NCI-H2196 (cell line): Measurements from ENCODE around the gene KCNF1.
A peak's percentile ranks its signal among the peaks of the same experiment; 100 is the strongest.
"Not testable (repeated sequence)": the region's sequence is repeated elsewhere in the genome, so short reads cannot be mapped to it uniquely, and the experiment has no call there.

Source experiments
- DNase-seq: peaks from one replicate; lab custom pipeline; 2025; ENCODE audit not compliant: unreplicated experiment; lab: John Stamatoyannopoulos, UW

KCNF1 gene

GRCh38 chr2:10935953-10936942, 24.5 kb downstream of the KCNF1 start:
- DNase-seq = peak; percentile 32

DNA sequence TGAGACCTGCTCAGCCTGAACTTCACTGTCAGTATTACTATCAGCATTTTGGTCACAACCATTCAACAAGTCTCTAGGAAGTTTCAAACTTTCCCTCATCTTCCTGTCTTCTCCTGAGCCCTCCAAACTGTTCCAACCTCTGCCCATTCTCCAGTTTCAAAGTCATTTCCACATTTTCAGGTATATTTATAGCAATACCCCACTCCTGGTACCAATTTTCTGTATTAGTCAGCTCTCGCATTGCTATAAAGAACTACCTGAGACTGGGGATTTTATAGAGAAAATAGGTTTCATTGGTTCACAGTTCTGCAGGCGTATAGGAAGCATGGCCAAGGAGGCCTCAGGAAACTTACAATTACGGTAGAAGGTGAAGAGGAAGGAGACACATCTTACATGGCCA, 27.3 kb downstream of the KCNF1 start:
- no peak for DNase-seq

- DNase-seq = no peak
Measured at GRCh38 chr2:10940596-10940995, 28.9 kb downstream of the KCNF1 start.

DNA sequence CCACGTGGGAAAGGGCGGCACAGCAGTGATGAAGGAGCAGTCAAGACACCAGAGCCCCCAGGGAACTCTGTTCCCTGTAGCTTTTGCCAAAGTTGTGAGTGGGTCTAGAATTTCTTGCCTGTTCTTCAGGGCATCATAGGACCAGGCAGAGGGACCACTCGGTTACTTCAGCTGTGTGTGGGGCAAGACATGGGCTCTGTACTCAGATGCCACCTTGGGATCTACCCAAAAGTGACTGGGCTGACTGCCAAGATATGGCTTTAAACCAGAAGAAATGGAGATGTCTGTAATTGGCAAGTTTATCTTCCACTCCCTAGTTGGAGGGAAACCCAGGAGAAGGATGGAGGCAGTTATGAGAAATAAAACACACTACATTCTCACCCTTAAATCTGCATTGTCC, 29.6 kb downstream of the KCNF1 start:
- DNase-seq = no peak

DNA sequence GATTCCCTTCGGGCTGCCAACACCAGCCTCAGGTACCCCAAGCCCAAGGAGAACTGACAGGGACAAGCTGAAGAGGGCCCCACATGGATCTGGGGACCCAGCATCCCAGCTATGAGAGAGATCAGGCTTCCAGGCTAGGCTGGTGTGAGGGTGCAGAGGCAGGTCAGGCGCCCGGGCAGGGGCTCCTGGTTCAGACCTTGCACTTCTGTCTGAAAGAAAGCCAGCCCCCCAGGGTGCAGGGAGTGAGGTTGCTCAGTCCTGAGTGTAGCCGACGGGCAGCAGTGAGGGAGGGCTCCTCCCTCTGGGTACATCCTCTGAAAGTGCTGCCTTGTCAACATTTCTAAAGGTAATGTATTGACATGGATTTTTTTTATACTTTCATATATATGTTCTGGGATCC, 33.1 kb downstream of the KCNF1 start:
- no peak for DNase-seq

GRCh38 chr2:10946394-10946793, 34.7 kb downstream of the KCNF1 start:
- DNase-seq = no peak

DNA sequence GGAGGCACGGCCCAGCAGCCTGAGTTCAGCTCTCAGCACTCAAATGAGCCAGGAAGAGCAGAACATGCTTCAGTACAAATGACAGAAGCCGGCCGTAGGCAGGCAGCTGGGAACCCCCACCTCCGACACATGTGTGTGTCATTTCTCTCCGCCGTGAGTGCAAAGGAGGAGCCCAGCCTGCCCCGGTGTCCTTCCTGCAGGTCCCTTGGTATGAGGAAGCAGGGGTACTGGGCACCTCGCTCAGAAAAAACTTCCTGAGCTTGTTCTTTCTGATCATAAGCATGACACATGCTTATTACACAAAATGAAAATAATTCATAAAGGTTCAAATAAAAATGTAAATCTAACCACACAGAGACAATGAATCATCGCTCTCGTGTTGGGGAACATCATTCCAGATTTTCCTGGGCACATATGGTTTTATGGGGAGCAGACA, 35.3 kb downstream of the KCNF1 start:
- no peak for DNase-seq

- DNase-seq = no peak
Measured at GRCh38 chr2:10947446-10948187, 35.9 kb downstream of the KCNF1 start.

DNA sequence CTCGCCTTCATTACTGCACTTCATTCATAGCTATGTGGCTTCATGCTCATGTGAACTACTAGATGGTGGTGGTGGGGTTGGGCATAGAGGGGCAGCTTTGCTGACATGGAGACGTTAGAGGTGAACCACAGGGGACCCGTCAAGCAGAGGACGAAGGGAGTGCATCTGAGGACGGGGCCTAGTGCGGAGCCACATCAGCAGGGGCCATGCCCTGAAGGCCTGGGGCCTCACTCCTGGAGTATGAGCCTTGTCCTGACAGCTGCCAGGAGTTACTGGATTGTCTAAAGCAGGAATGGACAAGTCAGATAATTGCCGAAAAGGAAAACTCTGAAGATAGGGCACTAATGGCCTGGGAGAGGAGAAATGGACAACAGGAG, 36.4 kb downstream of the KCNF1 start:
- DNase-seq = no peak

- no peak for DNase-seq
Measured at GRCh38 chr2:10948606-10949230, 37.0 kb downstream of the KCNF1 start.

GRCh38 chr2:10949835-10950234, 38.1 kb downstream of the KCNF1 start:
- no peak for DNase-seq

DNA sequence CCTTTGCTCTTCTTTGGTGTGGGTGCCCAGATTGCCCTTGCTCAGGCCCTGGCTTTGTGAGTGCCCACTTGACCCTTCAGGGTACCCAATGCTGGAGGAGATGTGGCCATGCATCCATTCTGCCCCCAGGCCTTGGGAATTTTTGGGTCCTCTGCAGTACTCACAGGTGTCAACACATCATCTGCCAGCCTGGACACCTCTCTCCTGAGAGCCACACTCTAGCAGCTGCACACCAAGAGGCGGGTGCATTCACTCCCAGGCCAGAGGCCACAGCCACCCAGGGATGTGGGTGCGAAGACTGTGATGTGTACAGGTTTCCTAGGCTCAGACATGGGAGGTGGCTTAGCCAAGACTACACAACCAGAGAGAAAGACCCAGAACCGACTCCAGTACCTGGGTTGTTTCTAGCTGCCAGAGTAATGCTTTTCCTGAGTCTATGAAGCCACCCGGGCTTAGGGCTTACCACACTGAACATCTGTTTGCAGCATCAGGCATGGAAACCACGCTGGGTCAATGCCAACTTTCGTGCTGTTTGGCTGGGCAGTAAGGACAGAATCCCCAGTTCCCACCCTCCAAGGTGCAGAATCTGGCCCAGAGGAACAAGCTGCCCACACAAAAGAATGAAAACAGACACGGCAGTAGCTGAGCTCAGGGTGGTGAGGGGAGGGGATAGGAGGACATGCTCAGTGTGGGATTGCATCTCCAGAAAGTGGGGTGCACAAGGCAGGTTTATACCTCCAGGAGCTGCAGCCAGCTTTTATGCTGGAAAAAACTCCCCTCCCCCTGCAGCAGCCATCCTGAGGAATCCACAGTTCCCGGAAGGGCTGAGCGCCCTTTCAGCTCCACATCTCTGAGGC, 40.1 kb downstream of the KCNF1 start:
- no peak for DNase-seq

GRCh38 chr2:10954416-10954815, 42.7 kb downstream of the KCNF1 start:
- DNase-seq = no peak

DNA sequence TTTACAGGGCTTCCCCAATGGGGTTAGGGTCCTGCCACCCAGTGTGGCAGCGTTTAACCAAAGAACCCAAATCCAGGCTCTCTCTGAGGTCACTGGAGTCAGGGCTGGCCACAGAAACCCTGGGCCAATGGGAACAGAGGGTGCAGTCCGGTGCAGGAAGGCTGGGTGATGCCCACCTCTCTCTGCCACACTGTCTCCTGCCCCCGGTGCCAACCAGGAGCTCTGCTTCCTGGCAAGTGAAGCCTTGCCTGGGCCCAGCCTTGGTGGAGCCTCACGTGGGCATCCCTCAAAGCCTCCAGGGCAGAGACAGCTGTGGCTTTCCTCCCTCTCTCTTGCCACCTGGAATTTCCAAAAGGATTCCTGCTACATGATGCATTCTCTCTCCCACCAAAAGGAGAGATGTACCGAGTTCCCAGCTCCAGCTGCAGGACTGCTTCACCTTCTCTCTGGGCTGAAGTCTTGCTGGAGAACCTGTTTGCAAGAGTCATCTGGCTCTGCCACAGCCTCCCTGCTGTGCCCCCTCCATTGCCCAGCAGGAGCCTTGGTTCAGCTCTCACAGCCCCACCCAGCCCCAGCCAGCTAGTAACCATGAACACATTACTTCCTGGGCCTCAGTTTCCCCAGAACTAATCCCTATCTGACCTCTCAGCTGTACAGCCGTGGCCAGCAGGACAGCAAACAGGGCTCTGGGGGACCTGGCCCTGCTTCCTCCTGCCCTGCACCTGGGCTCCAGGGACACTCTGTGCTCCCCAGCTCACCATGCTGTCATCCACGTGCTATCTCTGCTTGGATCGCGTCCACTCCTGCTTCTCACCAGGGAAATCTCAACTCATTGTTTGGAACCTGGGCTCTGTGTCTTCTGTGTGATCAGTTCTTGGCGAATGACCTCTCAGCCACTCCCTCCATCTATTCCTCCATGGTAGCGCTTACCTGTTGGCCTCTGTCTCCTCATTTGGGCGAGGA, 43.4 kb downstream of the KCNF1 start:
- DNase-seq = no peak

GRCh38 chr2:10956006-10956790, 44.5 kb downstream of the KCNF1 start:
- DNase-seq = no peak

DNA sequence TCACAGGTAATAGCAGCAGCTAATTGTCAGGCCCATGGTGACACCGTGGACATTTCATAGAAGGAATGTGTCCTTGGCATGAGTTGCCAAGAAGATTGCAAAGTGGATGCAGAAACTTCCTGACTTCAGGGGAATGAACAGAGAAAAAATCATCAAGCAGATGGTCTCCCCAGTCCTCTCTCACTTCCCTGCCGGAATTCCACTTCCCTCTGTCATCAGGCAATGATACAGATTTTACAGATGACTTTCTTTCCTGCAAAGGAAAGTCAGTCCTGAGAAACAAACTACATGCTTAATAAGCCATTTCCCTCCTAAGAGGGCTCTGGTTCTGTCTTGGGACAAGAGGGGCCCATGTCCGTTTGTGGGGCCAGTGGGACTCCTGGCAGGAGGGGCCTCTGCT, 45.7 kb downstream of the KCNF1 start:
- DNase-seq = no peak

DNA sequence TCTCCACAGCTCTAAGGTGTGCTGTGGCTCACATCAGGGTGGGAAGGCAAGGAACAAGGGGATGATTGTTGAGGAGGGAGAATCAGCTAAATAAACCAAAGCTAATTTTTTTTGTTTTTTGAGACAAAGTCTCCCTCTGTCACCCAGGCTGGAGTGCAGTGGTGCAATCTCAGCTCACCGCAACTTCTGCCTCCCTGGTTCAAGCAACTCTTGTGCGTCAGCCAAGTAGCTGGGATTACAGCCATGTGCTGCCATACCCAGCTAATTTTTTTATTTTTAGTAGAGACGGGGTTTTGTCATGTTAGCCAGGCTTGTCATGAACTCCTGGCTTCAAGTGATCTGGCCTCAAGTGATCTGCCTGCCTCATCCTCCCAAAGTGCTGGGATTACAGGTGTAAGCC, 46.7 kb downstream of the KCNF1 start:
- not testable (repeated sequence) for DNase-seq

DNA sequence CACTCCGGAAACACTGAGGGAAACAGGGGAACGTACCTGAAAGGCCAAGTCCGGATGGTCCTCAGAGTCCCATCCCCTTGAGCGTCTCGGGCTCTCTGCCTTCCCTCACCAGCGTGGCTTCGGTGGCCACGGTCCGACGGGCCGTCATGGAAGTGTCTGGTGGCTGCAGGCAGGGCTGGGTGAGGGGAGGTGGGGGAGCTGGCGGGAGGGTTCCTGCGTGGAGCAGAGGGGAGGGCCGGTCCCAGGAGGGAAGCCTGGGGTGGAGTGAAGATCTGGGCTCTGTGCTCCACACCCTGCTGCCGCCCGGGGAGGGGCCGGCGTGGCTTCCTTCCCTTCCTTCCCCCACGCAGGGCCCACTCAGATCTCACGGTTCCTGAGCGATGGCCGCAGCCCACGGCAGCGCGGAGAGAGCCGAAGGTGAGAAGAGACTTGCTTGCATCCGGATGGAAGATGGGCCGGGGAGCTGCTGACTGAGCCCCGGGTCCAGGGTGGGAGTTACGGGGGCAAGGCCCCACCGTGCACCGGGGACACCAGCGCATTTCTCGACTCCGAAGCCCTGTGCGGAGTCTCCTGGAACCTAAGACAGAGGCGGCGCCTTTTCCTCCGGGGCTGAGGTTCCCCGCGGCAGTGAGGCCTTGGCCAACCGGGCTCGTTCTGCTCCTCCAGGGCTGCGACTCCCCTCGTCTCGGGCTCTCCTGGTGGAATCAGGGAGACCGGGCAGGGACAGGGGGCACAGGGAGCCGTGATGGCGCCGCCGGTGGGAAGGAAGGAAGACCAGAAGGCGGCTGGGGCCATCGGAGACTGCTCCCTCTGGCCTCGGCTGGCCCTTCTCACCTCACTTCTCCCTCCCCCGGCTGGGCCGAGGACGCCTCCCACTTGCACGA, 49.1 kb downstream of the KCNF1 start:
- DNase-seq = no peak
